GM18873 (cell line): ENCODE results near the gene CAPN6.

Experiments used
- ATAC-seq: cut with Tn5 transposase; IDR thresholded peaks from one replicate; pipeline ENCODE4 v1.9.1; 2021; ENCODE audit warnings: mild to moderate bottlenecking, moderate library complexity, moderate number of reproducible peaks; ENCODE audit not compliant: unreplicated experiment, low FRiP score

Gene CAPN6, protein sequence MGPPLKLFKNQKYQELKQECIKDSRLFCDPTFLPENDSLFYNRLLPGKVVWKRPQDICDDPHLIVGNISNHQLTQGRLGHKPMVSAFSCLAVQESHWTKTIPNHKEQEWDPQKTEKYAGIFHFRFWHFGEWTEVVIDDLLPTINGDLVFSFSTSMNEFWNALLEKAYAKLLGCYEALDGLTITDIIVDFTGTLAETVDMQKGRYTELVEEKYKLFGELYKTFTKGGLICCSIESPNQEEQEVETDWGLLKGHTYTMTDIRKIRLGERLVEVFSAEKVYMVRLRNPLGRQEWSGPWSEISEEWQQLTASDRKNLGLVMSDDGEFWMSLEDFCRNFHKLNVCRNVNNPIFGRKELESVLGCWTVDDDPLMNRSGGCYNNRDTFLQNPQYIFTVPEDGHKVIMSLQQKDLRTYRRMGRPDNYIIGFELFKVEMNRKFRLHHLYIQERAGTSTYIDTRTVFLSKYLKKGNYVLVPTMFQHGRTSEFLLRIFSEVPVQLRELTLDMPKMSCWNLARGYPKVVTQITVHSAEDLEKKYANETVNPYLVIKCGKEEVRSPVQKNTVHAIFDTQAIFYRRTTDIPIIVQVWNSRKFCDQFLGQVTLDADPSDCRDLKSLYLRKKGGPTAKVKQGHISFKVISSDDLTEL

DNA sequence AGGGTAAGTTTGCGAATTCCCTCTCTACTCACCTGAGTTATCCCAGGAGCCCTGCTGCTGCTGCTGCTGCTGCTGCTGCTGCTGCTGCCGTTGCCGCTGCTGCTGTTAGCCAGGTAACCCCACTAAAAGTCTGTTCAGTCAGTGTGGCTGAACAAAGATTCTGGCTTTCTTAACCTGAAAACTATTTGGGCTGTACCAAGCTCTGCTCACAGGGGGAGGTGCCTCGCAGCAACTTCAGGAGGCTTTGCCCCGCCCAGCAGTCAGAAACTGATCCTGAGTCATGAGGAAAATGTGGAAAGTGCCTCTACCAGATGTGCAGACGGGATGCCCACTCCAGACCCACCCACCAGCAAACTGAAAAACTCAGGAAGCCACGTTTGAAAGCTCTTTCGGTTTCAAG, at the start of gene CAPN6:
TSS of gene CAPN6 (minus strand) at position 145 of the 400 bp plus-strand sequence. CDS start 6,547 bp downstream, outside the sequence.
- no peak for ATAC-seq

DNA sequence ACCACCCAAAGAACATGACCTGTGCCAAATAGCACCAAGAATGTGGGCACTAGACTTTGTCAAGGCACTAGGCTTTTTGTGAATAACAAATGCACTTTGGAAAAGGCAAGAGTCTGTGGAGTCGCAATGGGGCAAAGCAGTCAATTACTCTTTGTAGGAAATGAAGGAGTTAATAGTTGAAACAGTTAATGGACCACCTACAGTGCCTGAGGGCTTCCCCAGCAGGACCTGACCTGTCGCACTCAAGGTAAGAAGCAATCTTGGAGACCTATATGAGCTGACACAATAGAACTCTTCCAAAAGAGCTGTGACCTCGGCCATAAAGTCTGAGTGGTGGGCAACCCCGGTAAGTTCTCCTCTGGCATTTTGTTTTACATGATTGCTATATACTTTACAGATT, 49.2 kb upstream of the CAPN6 start:
- no peak for ATAC-seq

DNA sequence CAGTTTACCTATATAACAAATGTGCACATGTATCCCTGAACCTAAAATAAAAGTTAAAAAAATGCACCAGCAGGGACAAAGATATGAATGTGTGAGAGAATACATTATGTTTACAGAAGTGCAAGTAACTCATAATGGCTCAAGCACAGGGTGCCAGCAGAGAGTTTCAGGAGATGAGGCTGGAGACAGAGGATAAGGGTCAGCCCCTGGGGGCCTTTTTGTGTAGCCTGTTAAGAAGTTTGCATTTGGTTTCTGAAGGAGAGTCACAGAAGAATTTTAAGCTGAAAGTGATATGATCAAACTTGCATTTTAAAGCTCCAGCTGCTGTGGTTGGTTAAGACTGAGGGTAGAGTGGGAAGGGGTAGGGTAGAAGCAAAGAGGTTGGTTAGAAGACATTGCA, 48.6 kb upstream of the CAPN6 start:
- ATAC-seq = no peak

- ATAC-seq = no peak
Measured at GRCh38 chrX:111309083-111309482, 38.8 kb upstream of the CAPN6 start.

DNA sequence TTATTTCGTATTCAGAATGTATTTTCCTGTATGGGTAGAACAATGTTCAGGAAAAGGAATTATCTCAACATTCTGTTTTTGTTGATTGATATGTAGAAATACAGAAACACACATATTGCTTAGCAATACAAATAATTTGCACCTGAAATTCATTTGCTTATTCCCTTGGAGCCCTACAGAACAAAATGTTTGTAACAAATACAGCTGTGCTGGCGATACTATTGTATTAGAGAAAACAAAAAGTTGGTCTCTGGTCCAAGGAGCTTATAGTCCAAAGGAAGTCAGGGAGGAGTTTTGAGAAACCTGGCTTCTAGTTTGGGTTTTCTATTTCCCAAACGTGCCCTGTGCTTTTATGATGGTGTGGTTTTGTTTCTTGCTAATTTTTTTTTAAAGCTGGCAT, 37.8 kb upstream of the CAPN6 start:
- no peak for ATAC-seq

GRCh38 chrX:111302284-111302683, 32.0 kb upstream of the CAPN6 start:
- no peak for ATAC-seq

DNA sequence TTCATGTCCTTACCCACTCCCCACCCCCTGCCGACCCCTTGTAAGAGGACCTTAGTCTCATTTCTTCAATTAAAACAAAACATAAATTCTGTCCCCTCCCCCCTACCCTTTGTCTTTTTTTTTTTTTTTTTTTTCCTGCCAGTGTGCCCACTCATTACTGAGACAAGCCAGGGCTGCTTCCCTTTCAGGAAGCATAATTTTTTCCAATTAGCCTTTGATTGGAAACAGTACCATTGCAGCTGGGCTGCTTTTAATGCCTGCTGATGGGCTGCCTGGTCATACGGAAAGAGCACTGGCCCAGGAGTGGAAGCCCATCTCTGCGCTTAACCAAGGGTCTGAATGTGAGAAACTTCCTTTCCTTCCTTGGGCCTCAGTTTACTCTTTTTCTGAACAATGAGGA, 18.6 kb upstream of the CAPN6 start:
- ATAC-seq = no peak

DNA sequence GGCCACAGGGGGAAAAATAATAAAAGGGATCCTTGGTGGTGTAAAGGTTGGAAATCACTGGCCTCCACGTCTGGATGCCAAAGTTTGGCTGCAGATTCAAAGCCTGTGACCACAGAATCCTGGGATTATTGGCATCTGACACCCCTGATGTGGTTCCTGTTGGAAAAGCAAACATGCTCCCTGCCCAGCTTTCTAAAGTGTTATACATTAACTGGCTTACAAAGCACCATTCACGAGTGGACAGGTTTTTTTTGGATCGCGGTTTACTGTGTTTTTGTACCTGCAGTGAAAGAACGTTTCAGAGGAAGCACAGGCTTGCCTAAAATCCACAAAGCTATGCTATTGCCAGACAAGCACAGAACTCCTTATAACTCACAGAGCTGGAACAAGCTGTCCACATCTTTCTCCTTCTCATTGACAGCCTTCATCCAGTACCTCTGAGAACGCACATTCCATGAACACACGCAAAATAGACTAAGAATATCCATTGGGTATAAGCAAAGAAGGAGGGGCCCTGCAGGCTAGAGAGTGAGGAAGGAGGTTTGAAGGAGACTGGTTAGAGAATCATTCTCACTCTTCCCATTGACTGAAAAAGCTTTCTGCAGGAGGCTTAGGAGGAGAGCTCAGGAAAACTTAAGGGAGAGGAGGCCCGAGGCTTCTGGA, 14.5 kb upstream of the CAPN6 start:
- ATAC-seq = no peak

DNA sequence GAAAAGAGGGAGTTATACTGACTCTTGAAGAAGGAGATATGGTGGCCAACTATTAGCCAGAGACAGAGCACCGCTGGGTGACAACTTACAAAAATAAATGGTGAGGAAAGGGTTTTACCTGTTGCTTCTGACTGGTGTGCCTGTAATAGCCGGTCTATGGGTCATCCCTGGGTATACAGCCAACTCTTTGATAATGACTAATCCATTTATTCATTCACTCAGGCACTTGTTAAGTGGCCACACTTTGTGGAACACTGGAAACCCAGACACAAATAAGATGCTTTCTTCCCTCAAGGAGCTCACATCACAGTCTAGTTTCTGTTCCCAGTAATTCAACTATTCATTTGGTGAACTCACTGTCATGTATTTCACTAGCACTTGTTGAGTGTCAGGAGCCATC, 13.2 kb upstream of the CAPN6 start:
- no peak for ATAC-seq

- ATAC-seq = no peak
Measured at GRCh38 chrX:111282991-111283390, 12.7 kb upstream of the CAPN6 start.

DNA sequence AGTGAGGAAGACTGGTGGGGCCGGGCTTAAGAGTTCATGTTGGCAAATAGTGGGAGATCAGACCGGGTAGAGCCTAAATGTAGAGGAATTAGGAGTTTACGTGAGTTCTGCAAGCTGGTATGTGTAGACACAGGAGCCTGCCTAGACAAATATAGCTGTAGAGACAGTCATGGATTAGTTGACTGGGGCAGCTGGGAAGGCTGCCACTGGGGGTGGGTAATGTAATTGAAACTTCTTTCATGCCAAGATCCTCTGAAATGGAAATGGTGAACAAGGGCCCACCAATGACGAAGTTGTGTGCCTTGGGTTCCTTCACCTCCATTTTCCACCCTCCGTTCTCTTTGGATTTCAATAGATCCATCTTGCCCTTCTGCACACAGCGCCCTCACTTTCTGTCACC, 11.9 kb upstream of the CAPN6 start:
- no peak for ATAC-seq

GRCh38 chrX:111268506-111268905, 1.8 kb downstream of the CAPN6 start:
- ATAC-seq = no peak

- no peak for ATAC-seq
Measured at GRCh38 chrX:111265486-111265885, 4.8 kb downstream of the CAPN6 start.

- no peak for ATAC-seq
Measured at GRCh38 chrX:111264385-111264784, 5.9 kb downstream of the CAPN6 start.

- no peak for ATAC-seq
Measured at GRCh38 chrX:111262086-111262485, 8.2 kb downstream of the CAPN6 start.

- no peak for ATAC-seq
Measured at GRCh38 chrX:111260451-111260850, 9.8 kb downstream of the CAPN6 start.

DNA sequence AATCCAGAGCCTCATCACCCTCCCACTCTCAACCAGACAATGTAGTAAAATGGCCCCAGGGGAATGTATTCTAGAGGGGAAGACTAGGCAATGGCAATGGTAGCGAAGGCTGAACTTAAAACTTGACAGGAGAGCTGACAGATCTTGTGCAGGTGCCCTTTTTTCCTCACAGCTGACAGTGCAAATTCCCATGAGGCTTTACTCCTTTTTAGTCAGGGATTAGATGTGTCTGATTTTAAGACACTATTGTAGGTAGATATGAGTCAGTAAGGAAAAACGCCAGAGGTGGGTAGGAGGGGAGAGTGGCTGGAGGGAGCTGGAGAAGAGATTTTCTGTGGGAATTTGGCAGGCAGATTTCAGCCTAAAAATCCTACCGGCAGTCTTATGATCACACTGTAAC, 10.7 kb downstream of the CAPN6 start:
- ATAC-seq = no peak

DNA sequence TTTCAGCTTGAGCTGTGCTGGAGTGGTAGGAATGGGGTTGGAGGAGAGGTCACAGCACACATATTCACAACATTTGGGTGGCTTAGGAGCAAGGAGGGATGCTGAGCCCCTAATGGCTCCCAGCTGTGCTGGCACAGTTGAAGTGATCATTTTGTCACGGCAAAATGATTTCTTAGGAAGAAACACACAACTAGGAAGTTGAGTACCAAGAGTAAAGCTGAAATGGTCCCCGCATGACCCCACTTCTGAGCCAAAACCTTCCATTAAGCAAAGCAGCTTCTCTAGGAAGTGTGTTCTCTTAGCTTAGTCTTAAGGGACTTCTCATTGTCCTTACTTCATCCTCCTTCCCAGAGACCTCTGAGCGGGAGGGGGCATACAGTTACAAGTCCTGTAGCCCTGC, 12.6 kb downstream of the CAPN6 start:
- no peak for ATAC-seq

DNA sequence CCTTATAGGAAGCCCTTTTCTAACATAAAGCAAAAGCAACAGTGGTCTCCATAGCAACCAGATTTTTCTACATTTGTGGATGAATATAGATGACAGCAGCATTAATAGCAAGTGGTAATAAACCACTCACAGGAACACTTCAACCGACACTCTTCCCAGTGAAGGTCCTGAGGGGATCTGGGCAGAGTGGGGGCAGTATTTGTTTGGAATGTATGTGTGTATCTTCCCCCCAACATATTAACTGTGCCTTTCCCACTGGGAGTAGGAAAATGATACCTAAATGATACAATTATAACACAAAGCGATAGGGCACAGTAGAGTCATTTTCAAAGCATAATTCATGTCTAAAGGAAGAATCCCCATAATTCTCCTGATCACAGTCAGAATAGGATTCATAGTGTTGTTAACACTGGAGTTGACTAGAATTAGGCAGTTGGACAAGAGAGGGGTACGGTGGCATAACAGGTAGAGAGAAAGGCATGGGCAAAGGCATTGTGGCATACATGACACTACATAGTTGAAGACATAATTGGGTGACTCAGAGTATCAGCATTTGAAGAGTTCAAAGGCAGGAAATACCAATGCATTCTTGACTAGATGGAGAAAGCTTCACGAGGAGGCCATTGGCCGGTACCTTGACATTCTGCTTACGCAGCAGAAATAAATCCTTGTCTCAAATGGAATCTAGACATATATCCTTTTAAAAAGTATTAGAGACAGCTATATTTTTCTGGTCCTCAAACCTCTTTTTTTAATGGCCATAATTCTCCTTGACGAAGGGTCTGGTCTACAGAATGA, 15.2 kb downstream of the CAPN6 start:
- ATAC-seq = no peak

DNA sequence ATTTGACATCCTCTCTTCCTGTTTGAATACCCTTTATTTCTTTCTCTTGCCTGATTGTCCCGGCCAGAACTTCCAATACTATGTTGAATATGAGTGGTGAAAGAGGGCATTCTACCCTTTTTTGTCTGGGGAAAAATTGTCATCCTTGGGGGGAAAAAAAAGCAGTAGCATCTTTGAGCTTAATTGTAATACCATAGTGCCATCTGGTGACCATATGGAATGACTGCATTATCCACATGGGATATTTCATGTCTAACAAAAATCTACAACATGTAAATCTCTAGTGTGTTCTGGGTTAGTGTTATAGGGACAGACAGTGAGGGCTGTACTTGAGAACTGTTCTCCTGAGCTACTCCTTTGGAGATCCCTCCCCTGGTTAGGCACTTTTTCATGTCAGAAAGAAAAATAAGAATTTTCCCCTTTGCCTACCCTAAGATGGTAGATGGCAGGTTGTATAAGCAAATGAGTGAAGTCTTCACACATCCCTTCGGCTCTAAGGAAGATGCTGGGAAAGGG, 26.0 kb downstream of the CAPN6 start:
- no peak for ATAC-seq
